GM19240 (cell line): ENCODE measurements around the gene SGPP2.
A peak's percentile ranks its signal among the peaks of the same experiment; 100 is the strongest.

Experiments used
- DNase-seq: peaks from one replicate; pipeline ENCODE4 v3.0.0; 2011; ENCODE audit warnings: low spot score; ENCODE audit not compliant: insufficient read length

Gene SGPP2

GRCh38 chr2:222465746-222466145 is 41.4 kb downstream of the SGPP2 start:
- DNase-seq = no peak

- DNase-seq = no peak
These were observed 44.0 kb downstream of the SGPP2 start for GRCh38 chr2:222468346-222468745.

GRCh38 chr2:222470802-222471468 is 46.6 kb downstream of the SGPP2 start:
- no peak for DNase-seq

- no peak for DNase-seq
These were observed 53.7 kb downstream of the SGPP2 start for GRCh38 chr2:222477962-222478608.

DNA sequence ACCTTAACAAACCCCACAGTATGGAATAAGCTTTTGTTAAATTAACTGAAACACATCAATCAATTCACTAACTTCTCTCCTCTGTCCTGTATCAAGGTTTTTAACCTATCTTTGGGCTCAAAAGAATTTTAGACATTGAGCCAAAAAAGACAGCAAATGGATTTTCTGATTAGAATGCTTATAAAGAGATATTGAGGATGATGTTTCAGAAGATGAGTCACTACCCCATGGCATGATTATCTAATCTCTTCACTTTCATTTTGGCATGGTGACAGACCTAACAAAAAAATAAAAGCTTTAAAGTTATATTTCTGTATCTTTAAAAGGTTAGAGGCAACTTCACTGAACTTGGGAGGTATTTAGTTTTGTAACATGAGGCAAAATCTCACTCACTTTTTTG is 55.5 kb downstream of the SGPP2 start:
- no peak for DNase-seq

DNA sequence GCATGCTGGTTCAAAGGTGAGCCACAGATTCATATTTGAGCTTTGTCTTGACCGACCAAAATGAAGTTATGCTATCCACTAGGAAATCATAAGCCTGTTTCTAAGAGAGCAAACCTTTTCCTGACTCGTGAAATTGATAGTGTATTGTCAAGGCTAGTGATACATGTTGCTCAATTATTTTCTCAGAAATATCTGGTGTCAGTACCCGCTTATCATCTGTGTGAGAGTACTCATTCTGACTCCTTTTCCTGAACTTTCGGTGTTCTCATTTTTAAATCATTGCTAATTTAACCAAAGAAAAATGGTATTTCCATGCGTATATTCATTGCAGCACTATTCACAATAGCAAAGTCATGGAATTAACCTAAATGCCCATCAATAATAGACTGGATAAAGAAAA is 56.2 kb downstream of the SGPP2 start:
- DNase-seq = no peak

- DNase-seq = no peak
These were observed 57.6 kb downstream of the SGPP2 start for GRCh38 chr2:222481941-222482340.

- DNase-seq = no peak
These were observed 59.2 kb downstream of the SGPP2 start for GRCh38 chr2:222483513-222484039.

DNA sequence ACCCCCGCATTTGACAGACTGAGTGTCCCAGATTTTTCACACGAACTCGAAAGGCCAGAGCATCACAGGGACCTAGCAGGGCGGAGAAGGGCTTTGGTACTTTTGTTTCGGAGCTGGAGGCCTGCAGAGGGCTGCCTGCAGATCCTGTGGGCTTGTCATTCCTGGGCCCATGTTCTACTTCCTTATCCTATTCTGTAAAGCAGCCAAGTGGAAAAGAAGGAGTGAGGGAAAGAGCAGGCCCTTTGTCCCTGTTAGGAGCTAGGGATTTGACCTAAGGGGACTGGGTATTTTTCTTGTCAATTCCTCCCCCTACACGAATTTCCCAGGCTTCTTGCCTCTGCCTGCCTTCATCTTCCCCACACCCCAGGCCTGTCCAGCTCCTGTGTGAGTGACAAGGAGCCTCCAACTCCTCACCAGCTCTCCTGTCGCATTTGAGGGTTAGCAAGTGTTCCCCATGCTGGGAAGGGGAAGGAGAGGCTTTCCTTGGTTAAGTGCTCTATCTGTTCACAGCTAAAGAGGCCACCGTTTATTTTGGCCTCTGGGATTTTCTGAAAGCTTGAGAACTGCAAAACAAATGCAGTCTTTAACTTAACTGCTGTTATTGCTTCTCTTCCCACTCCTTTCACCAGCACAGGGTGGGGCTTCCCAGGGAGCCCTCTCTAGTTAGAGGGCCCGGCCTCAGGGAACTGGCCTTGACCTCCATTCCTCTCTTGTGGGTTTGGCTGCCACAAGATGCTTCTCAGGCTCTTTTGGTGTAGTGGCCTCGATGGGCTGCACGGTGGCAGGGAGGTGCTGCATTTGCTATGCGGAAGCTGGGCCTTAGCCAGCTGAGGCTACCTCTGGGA is 61.2 kb downstream of the SGPP2 start:
- no peak for DNase-seq

- no peak for DNase-seq
These were observed 65.8 kb downstream of the SGPP2 start for GRCh38 chr2:222490131-222490530.

GRCh38 chr2:222492683-222493082 is 68.3 kb downstream of the SGPP2 start:
- DNase-seq = no peak

- DNase-seq = no peak
These were observed 69.9 kb downstream of the SGPP2 start for GRCh38 chr2:222494104-222494739.

DNA sequence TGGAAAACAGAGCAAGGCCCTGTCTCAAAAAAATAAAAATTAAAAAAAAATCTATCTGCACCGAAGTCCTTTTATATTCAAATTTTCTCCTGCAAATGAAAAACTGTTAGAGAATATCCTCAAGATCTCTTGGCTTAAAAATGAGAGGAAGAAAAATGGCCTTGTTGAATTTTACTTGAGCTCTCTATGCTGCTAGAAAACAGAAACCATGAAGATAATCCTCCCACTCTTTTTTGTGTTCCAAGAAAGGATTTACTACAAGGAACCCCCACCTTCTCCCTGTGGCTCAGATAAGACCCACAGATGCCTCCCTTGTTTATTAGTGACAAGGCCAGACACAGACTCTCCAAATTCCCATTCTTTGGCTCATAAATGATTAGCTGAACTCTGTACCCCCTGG is 71.0 kb downstream of the SGPP2 start:
- no peak for DNase-seq

DNA sequence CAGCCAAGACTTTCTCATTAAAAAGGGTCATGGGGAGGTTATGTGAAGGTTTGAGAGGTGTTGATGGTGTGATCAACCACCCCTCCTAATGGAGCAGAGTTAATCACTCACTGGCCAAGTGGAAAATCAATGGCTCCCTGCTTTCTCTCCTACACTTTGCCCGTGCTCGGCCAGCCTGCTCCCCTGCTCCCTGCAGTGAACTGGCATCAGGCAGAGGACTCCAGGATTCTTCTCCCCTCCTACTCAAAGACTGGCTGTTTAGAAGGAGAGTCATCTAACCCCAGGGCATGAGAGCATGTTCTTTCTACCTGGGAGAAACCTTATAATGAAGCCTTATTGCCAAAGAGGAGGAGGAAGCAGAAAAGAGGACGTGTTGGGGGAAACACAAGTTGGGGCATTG is 74.9 kb downstream of the SGPP2 start:
- DNase-seq = no peak

DNA sequence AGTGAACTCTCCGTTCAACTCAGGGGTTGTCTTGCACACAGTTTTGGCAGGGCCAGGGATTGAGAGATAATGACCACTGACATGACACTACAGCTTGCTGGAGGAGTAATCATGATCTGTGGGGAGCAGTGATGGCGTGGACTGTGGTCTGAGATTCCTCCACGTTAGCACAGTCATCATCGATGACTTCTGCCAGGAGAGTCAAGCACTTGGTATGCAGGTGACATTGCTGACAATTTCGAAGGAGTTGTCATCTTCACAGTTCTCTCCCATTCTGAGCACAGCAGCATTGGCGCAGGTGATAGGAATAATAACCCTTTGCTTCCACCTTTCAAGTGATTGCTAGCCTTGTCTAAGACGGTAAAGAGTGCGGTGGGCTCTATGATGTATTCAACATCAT is 79.8 kb downstream of the SGPP2 start:
- no peak for DNase-seq

DNA sequence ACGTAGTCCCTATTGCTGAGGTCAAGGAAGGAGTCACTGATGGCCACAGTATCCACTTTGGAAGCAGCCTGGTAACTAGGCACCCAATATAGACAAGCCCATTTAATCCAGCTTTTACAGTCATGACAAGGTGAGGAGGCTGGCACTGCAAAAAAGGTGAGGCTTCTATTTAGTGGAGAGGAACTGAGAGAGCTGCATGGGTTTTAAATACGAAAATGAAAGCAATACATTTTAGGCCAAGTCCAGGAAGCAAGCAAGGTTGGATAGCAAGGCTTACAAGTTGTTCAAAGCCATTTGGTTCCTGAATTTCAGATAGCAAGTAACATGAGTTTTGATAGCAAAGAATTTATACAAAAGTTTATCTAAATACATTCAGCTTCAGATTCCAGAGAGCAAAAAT is 80.4 kb downstream of the SGPP2 start:
- peak; percentile 56 for DNase-seq

- DNase-seq = no peak
These were observed 82.0 kb downstream of the SGPP2 start for GRCh38 chr2:222506230-222506935.

GRCh38 chr2:222514901-222515300 is 90.6 kb downstream of the SGPP2 start:
- no peak for DNase-seq

DNA sequence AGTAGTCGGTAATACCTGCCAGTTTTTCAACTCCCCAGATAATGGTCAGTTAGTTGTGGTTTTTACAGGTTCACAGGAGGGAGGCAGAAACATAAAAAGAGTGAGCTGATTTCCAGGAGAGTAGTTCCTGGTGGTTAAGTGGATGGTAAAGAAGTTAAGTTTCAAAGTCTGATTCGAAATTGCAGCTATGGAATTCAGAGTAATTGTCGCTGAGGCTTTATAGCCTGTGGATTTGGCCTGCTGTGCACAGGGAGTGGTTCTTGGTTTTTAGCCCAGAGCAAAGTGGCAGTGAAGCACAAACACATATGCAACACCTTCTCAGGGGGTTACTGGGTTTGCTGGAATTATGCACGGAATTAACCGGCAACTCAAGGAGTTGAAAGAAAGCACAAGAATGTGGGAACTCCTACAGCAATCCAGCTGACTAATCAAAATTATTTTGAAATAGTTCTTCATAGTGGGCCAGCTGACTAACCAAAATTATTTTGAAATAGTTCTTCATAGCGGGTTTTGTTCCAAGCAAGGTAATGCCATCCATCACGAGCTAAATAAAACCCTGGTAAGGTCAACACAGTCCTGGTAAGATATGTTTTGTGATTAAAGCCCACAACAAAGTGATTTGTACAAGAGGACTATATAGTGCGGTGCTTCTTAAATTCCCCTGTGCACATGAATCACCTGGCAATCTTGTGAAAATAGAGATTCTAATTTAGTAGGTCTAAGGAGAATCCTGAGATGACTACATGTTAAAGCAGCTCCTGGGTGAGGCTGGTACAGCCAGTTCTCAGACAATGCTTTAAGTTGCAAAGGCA is 94.4 kb downstream of the SGPP2 start:
- DNase-seq = no peak

GRCh38 chr2:222521099-222521498 is 96.8 kb downstream of the SGPP2 start:
- no peak for DNase-seq
